HEK293T (cell line): Measurements from ENCODE around the gene SCAP.
"Not testable (repeated sequence)": the region's sequence is repeated elsewhere in the genome, so short reads cannot be mapped to it uniquely, and the experiment has no call there.

Source experiments
- CTBP1 ChIP-seq: fragments of 450-650 bp; IDR thresholded peaks from 2 replicates; pipeline ENCODE4 v1.6.1; 2016; ENCODE audit warnings: borderline replicate concordance
- TF ChIP-seq, protein P1 (sequence below): fragments of 450-650 bp; IDR thresholded peaks from 2 replicates; pipeline ENCODE4 v1.6.1; 2016

DNA sequence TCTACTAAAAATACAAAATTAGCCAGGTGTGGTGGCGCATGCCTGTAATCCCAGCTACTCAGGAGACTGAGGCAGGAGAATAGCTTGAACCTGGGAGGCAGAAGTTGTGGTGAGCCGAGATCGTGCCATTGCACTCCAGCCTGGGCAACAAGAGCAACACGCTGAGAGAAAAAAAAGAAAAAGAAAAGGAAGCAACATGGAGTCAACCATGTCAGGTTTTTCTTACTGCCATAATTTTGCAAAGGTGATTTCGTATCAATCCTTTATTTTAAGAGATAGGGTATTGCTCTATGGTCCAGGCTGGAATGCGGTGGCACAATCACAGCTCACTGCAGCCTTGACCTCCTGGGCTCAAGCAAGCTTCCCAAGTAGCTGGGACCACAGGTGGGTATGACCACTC lies 4.5 kb upstream of the SCAP start:
- not testable (repeated sequence) for TF ChIP-seq CTBP1
- TF ChIP-seq, protein P1, sequence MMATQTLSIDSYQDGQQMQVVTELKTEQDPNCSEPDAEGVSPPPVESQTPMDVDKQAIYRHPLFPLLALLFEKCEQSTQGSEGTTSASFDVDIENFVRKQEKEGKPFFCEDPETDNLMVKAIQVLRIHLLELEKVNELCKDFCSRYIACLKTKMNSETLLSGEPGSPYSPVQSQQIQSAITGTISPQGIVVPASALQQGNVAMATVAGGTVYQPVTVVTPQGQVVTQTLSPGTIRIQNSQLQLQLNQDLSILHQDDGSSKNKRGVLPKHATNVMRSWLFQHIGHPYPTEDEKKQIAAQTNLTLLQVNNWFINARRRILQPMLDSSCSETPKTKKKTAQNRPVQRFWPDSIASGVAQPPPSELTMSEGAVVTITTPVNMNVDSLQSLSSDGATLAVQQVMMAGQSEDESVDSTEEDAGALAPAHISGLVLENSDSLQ = not testable (repeated sequence)
